Naive thymus-derived CD4-positive, alpha-beta T cell (primary cell): Measurements from ENCODE around the gene ROBO1. TPM values are rescaled to one million over a fixed set of nuclear protein-coding genes. Genes with fewer than 3 reads are reported as not detected.

Source experiments
- ATAC-seq: fragments of 150-1000 bp; cut with Tn5 transposase; 2 replicates; pipeline ENCODE4 v1.10.0; 2021; ENCODE audit warnings: mild to moderate bottlenecking, moderate library complexity
- CTCF ChIA-PET: fragments of 350-600 bp; sonication (Branson Sonifier 250); formaldehyde crosslinking; loops from one replicate; lab custom pipeline; 2021; ENCODE audit warnings: antibody characterized with exemption; lab: Charles Lee
- POLR2A ChIA-PET: fragments of 350-600 bp; sonication (Branson Sonifier 250); formaldehyde crosslinking; loops from one replicate; lab custom pipeline; 2021; ENCODE audit warnings: antibody characterized with exemption, inconsistent platforms; lab: Charles Lee
- DNase-seq, 9 donors: peaks; one replicate each; pipeline versions ENCODE4 v3.0.0 to v3.0.0-alpha.2; 2020 to 2022; ENCODE audit warnings: mixed read lengths in 1 of 9
- H3K27ac ChIP-seq: one replicate; pipeline ENCODE4 v1.7.0; 2013; ENCODE audit warnings: mild to moderate bottlenecking, low read depth, low read length, moderate library complexity
- H3K27me3 ChIP-seq, 2 donors: one replicate each; pipeline ENCODE4 v1.7.0; 2013; ENCODE audit warnings: low read length in 2 of 2, mild to moderate bottlenecking in 2 of 2, moderate library complexity in 2 of 2; ENCODE audit not compliant: control insufficient read depth in 2 of 2, insufficient read depth in 2 of 2
- H3K36me3 ChIP-seq, 3 experiments: 1 replicate in 2 of 3; 2 replicates in 1 of 3; pipeline ENCODE4 v1.7.0; 2013; ENCODE audit warnings: low read length in 3 of 3, mild to moderate bottlenecking in 3 of 3, moderate library complexity in 1 of 3; ENCODE audit not compliant: insufficient read depth in 3 of 3, control insufficient read depth in 2 of 3
- H3K4me1 ChIP-seq, 2 donors: one replicate each; pipeline ENCODE4 v1.7.0; 2013; ENCODE audit warnings: low read length in 2 of 2, mild to moderate bottlenecking in 2 of 2, moderate library complexity in 1 of 2; ENCODE audit not compliant: control insufficient read depth in 2 of 2, insufficient read depth in 2 of 2
- H3K4me3 ChIP-seq: 2 replicates; pipeline ENCODE4 v1.7.0; 2013; ENCODE audit warnings: mild to moderate bottlenecking, low read length
- H3K9me3 ChIP-seq, 3 experiments: 1 replicate in 2 of 3; 2 replicates in 1 of 3; pipeline ENCODE4 v1.7.0; 2013; ENCODE audit warnings: low read length in 3 of 3; ENCODE audit not compliant: control insufficient read depth in 2 of 3
- H3K27ac Mint-ChIP-seq, 9 donors: one replicate each; pipeline ENCODE4 v1.8.0; 2020 to 2022; ENCODE audit warnings: mixed read lengths in 9 of 9, mild to moderate bottlenecking in 8 of 9, moderate library complexity in 5 of 9, inconsistent platforms in 2 of 9
- H3K27me3 Mint-ChIP-seq, 5 donors: one replicate each; pipeline ENCODE4 v1.8.0; 2021 to 2022; ENCODE audit warnings: mixed read lengths in 5 of 5, mild to moderate bottlenecking in 1 of 5
- H3K36me3 Mint-ChIP-seq, 5 donors: one replicate each; pipeline ENCODE4 v1.8.0; 2020 to 2022; ENCODE audit warnings: mixed read lengths in 5 of 5, mild to moderate bottlenecking in 3 of 5, inconsistent platforms in 1 of 5
- H3K4me1 Mint-ChIP-seq, 7 donors: one replicate each; pipeline ENCODE4 v1.8.0; 2020 to 2022; ENCODE audit warnings: mixed read lengths in 7 of 7, mild to moderate bottlenecking in 3 of 7, inconsistent platforms in 1 of 7
- H3K4me3 Mint-ChIP-seq, 10 donors: one replicate each; pipeline ENCODE4 v1.8.0; 2020 to 2022; ENCODE audit warnings: mild to moderate bottlenecking in 10 of 10, mixed read lengths in 10 of 10, moderate library complexity in 6 of 10, inconsistent platforms in 2 of 10
- H3K9me3 Mint-ChIP-seq, 11 donors: one replicate each; pipeline ENCODE4 v1.8.0; 2020 to 2022; ENCODE audit warnings: mixed read lengths in 11 of 11, mild to moderate bottlenecking in 4 of 11, inconsistent platforms in 1 of 11, moderate library complexity in 1 of 11
- intact Hi-C, 2 donors: fragments of 100-400 bp; cut with micrococcal nuclease; formaldehyde crosslinking; loops; one replicate each; pipeline ENCODE4 v1.15.1; 2023
- polyA plus RNA-seq, 2 donors: library from polyadenylated mRNA; unstranded; fragments of 300-500 nt; fragmentation: Illumina TruSeq; gene quantifications; one replicate each; pipeline ENCODE4 v1.2.3, GENCODE V29; 2021
- total RNA-seq, 6 experiments: library from RNA in 5 of 6; stranded (reverse) in 5 of 6; gene quantifications; 1 replicate in 5 of 6; 2 replicates in 1 of 6; pipeline ENCODE4 v1.2.3 and lab custom pipeline; 2021 to 2026

The ROBO1 gene
- total and polyA plus RNA-seq, 7 experiments from 2014 or later: 0.08 to 0.59 (median 0.26) TPM; not detected in 2

DNA sequence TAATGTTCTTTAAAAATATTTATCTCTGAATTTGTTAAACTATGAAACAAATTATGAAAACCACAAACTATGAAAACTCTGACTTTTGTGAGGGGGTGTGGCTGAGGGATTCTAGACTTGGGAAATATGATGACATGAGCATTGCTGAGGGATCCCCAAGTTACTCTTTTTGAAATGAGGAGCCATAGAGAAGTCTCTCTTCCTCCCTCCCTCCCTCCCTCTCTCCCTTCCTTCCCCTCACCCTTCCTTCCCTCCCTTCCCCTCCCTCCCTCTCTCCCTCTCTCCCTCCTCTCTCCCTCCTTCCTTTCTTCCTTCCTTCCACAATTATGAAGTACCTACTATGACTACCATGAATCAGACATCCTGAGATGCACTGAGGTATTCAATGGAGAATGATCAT, 673.1 kb downstream of the ROBO1 start:
- ChIA-PET POLR2A (no interaction called here), CTCF (no interaction called here)
- intact Hi-C loops: no loop called here
- H3K4me1 ChIP-seq: no peaks in the 10 kb centered on the region
- H3K27me3 ChIP-seq: no peaks in the 10 kb centered on the region
- no peaks in the 10 kb centered on the region for H3K4me1 Mint-ChIP-seq
- no peaks in the 10 kb centered on the region for H3K9me3 ChIP-seq
- no peak overlapping the region for H3K27ac Mint-ChIP-seq
- ATAC-seq (no peak), DNase-seq (no peak)
- H3K36me3 Mint-ChIP-seq: peaks cover 0 to 8% (median 0%) of the 10 kb centered on the region in 5 donors
- no peak overlapping the region for H3K4me3 ChIP-seq
- H3K27ac ChIP-seq: no peak overlapping the region
- peaks cover 0 to 28% (median 5%) of the 10 kb centered on the region in 11 donors for H3K9me3 Mint-ChIP-seq
- no peaks in the 10 kb centered on the region for H3K27me3 Mint-ChIP-seq
- H3K4me3 Mint-ChIP-seq: no peak overlapping the region
- no peaks in the 10 kb centered on the region for H3K36me3 ChIP-seq

DNA sequence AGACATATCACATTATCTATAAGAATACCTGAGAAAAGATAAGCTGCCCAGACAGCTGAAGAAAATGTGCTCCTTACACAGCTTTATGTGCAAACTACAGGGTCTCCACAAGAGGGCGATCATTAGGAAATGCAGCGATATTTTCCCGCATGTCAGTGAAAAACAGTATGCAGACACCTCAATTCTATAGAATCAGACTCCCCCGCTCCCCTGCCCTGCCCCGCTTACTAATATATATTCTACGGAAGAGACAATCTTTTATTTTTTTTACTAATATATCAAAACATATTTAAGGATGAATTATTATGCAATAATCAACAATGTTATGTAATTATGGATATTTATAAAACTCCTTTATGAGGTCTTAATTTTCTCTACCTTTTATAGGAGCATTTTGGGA, 681.3 kb downstream of the ROBO1 start:
- Mint-ChIP-seq H3K36me3 (peaks cover 0 to 3% (median 0%) of the 10 kb centered on the region in 5 donors), H3K4me1 (no peaks in the 10 kb centered on the region), H3K27me3 (no peaks in the 10 kb centered on the region), H3K4me3 (no peak overlapping the region), H3K27ac (no peak overlapping the region), H3K9me3 (peaks cover 0 to 5% (median 3%) of the 10 kb centered on the region in 11 donors)
- no peaks in the 10 kb centered on the region for H3K36me3 ChIP-seq
- H3K27me3 ChIP-seq: no peaks in the 10 kb centered on the region
- no peaks in the 10 kb centered on the region for H3K9me3 ChIP-seq
- intact Hi-C loops: no loop called here
- no peak for DNase-seq
- no peak overlapping the region for H3K4me3 ChIP-seq
- no peaks in the 10 kb centered on the region for H3K4me1 ChIP-seq
- H3K27ac ChIP-seq: no peak overlapping the region
- no peak for ATAC-seq
- CTCF ChIA-PET: no interaction called here
- POLR2A ChIA-PET: no interaction called here

DNA sequence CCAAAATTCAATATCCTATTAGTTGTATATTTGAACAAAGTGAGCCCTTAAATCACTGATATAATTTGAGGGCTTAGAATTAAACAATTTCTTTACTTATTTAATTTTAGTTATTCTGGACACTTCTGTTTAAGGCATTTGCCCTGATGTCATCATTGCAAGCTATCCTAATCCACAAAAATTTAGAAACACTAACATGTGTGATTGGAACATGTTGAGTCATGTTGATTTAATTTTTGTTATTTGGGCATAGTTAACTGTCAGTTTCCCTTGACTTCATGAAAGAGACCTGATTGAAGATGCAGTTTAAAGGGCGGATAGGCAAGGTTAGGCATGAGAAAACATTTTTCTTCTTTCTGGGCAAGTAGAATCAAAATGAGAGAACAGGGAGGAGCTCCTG, 682.6 kb downstream of the ROBO1 start:
- ChIA-PET POLR2A (no interaction called here), CTCF (interaction anchor here (0.6 kb wide), 1 partner anchor 40 kb away, joined by 4 read pairs; no protein-coding TSS in a partner anchor)
- ATAC-seq: no peak
- Mint-ChIP-seq H3K27me3 (no peaks in the 10 kb centered on the region), H3K4me3 (no peak overlapping the region), H3K4me1 (no peaks in the 10 kb centered on the region), H3K9me3 (peaks cover 0 to 8% (median 1%) of the 10 kb centered on the region in 11 donors), H3K27ac (no peak overlapping the region), H3K36me3 (no peaks in the 10 kb centered on the region)
- intact Hi-C loops: no loop called here
- Histone ChIP-seq H3K27ac (no peak overlapping the region), H3K36me3 (no peaks in the 10 kb centered on the region), H3K27me3 (no peaks in the 10 kb centered on the region), H3K4me1 (no peaks in the 10 kb centered on the region), H3K4me3 (no peak overlapping the region), H3K9me3 (no peaks in the 10 kb centered on the region)
- no peak for DNase-seq

DNA sequence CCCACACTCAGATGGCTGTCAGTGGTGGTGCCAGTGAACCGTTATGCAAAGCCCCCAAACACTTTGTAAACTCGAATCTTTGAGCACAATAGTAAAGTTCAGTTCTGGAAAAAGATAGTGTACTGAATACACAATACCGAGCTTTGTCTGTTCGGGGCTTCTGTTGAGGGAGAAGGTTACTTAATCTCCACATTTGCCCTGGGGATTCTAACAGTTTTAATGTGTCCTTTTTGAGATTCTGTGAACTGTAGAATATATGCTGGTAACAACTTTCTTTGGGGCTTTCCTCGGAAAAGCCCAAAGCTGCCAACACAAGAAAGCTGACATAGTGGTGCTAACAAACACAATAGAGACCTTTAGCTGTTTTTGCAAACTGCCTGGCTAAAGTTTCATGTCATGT, 686.5 kb downstream of the ROBO1 start:
- DNase-seq (no peak), ATAC-seq (no peak)
- ChIA-PET POLR2A (interaction anchor here (0.7 kb wide), 1 partner anchor 37 kb away, joined by 3 read pairs; no protein-coding TSS in a partner anchor), CTCF (no interaction called here)
- Histone ChIP-seq H3K36me3 (no peaks in the 10 kb centered on the region), H3K27ac (no peak overlapping the region), H3K4me1 (no peaks in the 10 kb centered on the region), H3K27me3 (no peaks in the 10 kb centered on the region), H3K4me3 (no peak overlapping the region), H3K9me3 (no peaks in the 10 kb centered on the region)
- Mint-ChIP-seq H3K27me3 (no peaks in the 10 kb centered on the region), H3K9me3 (peaks cover 0 to 15% (median 2%) of the 10 kb centered on the region in 11 donors), H3K4me1 (no peaks in the 10 kb centered on the region), H3K27ac (no peak overlapping the region), H3K4me3 (no peak overlapping the region), H3K36me3 (no peaks in the 10 kb centered on the region)
- intact Hi-C loops: no loop called here

DNA sequence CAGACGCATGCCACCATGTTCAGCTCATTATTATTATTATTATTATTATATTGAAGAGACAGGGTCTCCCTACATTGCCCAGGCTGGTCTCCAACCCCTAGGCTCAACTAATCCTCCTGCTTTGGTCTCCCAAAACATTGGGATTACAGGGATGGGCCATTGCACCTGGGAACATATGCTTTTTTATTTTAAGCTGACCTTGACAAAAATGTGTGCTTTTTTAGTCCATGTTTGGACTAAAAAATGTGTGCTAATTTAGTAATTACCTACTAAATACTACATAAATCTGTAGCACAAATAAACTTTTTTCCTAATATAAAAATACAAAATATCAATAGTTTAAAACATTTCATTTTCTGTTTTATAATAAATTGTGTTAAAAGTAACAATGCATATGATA, 693.2 kb downstream of the ROBO1 start:
- Mint-ChIP-seq H3K27me3 (no peaks in the 10 kb centered on the region), H3K4me3 (no peak overlapping the region), H3K36me3 (no peaks in the 10 kb centered on the region), H3K9me3 (peaks cover 0 to 16% (median 0%) of the 10 kb centered on the region in 11 donors), H3K27ac (no peak overlapping the region), H3K4me1 (no peaks in the 10 kb centered on the region)
- Histone ChIP-seq H3K27ac (no peak overlapping the region), H3K9me3 (no peaks in the 10 kb centered on the region), H3K4me3 (no peak overlapping the region), H3K36me3 (no peaks in the 10 kb centered on the region), H3K27me3 (no peaks in the 10 kb centered on the region), H3K4me1 (no peaks in the 10 kb centered on the region)
- intact Hi-C loops: no loop called here
- ATAC-seq (no peak), DNase-seq (no peak)
- ChIA-PET CTCF (no interaction called here), POLR2A (no interaction called here)

- H3K27me3 ChIP-seq: no peaks in the 10 kb centered on the region
- no peak overlapping the region for H3K4me3 Mint-ChIP-seq
- no peaks in the 10 kb centered on the region for H3K9me3 ChIP-seq
- H3K9me3 Mint-ChIP-seq: peaks cover 0 to 29% (median 7%) of the 10 kb centered on the region in 11 donors
- ChIA-PET POLR2A (no interaction called here), CTCF (interaction anchor here (0.6 kb wide), 1 partner anchor 41 kb away, joined by 4 read pairs; no protein-coding TSS in a partner anchor)
- H3K27ac Mint-ChIP-seq: no peak overlapping the region
- DNase-seq (no peak), ATAC-seq (no peak)
- no peaks in the 10 kb centered on the region for H3K4me1 Mint-ChIP-seq
- intact Hi-C loops: no loop called here
- H3K36me3 Mint-ChIP-seq: no peaks in the 10 kb centered on the region
- no peak overlapping the region for H3K27ac ChIP-seq
- H3K4me3 ChIP-seq: no peak overlapping the region
- H3K27me3 Mint-ChIP-seq: no peaks in the 10 kb centered on the region
- H3K36me3 ChIP-seq: no peaks in the 10 kb centered on the region
- no peaks in the 10 kb centered on the region for H3K4me1 ChIP-seq
These were observed 700.1 kb downstream of the ROBO1 start for GRCh38 chr3:79067734-79068133.

DNA sequence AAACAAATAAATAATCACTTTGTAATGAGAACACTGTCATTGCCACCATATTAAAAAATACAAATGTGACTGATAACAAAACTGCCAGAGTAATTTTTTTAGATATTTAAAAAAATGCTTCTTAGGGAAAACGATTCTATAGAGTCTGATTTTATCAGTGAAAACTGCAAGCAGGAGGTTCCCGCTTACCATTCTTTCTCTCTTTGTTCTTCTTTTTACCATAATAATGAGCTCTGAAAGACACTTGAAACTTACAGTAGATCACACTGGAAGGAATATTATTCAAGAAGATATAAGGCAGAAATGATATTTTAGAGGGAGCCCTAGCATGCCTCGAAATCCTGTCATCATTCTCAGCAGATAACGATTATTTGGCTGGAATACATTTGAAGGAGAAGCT, 701.3 kb downstream of the ROBO1 start:
- no peak overlapping the region for H3K4me3 ChIP-seq
- Mint-ChIP-seq H3K36me3 (no peaks in the 10 kb centered on the region), H3K27me3 (no peaks in the 10 kb centered on the region), H3K9me3 (peaks cover 2 to 35% (median 9%) of the 10 kb centered on the region in 11 donors), H3K4me1 (no peaks in the 10 kb centered on the region), H3K27ac (no peak overlapping the region), H3K4me3 (no peak overlapping the region)
- intact Hi-C loops: no loop called here
- ChIA-PET CTCF (no interaction called here), POLR2A (no interaction called here)
- no peaks in the 10 kb centered on the region for H3K27me3 ChIP-seq
- no peaks in the 10 kb centered on the region for H3K36me3 ChIP-seq
- H3K4me1 ChIP-seq: no peaks in the 10 kb centered on the region
- no peaks in the 10 kb centered on the region for H3K9me3 ChIP-seq
- no peak for ATAC-seq
- no peak overlapping the region for H3K27ac ChIP-seq
- no peak for DNase-seq
